Putamen (tissue), 1 donor: ENCODE measurements around the gene SOD2.
"Not testable (repeated sequence)": the region's sequence is repeated elsewhere in the genome, so short reads cannot be mapped to it uniquely, and the experiment has no call there.

ENCODE experiments used
- DNase-seq: peaks from one replicate; pipeline ENCODE4 v3.0.0-alpha.2; 2016; ENCODE audit warnings: low spot score

The SOD2 gene

GRCh38 chr6:159693128-159693893 is at the start of gene SOD2:
Gene SOD2 (minus strand): TSS chr6:159693241. CDS start chr6:159693167, 74 bp downstream.
- DNase-seq = peak; percentile 83

GRCh38 chr6:159742165-159742564 is 49.1 kb upstream of the SOD2 start:
- no peak for DNase-seq

- no peak for DNase-seq
Observed at GRCh38 chr6:159739341-159739740, 46.3 kb upstream of the SOD2 start.

- DNase-seq = no peak
Observed at GRCh38 chr6:159736908-159737307, 43.9 kb upstream of the SOD2 start.

- not testable (repeated sequence) for DNase-seq
Observed at GRCh38 chr6:159733395-159733794, 40.4 kb upstream of the SOD2 start.

GRCh38 chr6:159732550-159732949 is 39.5 kb upstream of the SOD2 start:
- DNase-seq = not testable (repeated sequence)

- DNase-seq = no peak
Observed at GRCh38 chr6:159730332-159730676, 37.3 kb upstream of the SOD2 start.

GRCh38 chr6:159729598-159730331 is 36.7 kb upstream of the SOD2 start:
- no peak for DNase-seq

GRCh38 chr6:159728531-159728964 is 35.5 kb upstream of the SOD2 start:
- DNase-seq = no peak

GRCh38 chr6:159727717-159728445 is 34.8 kb upstream of the SOD2 start:
- no peak for DNase-seq

- peak; percentile 92 for DNase-seq
Observed at GRCh38 chr6:159726918-159727716, 34.1 kb upstream of the SOD2 start, which contains the start of gene WTAP. Gene WTAP (plus strand): TSS chr6:159727506. CDS start chr6:159736266, 8,760 bp downstream.

- no peak for DNase-seq
Observed at GRCh38 chr6:159726255-159726917, 33.3 kb upstream of the SOD2 start.

- not testable (repeated sequence) for DNase-seq
Observed at GRCh38 chr6:159725208-159725607, 32.2 kb upstream of the SOD2 start.

GRCh38 chr6:159724778-159725177 is 31.7 kb upstream of the SOD2 start:
- DNase-seq = no peak

- DNase-seq = no peak
Observed at GRCh38 chr6:159723259-159723658, 30.2 kb upstream of the SOD2 start.

GRCh38 chr6:159722655-159723054 is 29.6 kb upstream of the SOD2 start:
- DNase-seq = no peak

- DNase-seq = not testable (repeated sequence)
Observed at GRCh38 chr6:159721981-159722380, 28.9 kb upstream of the SOD2 start.

- DNase-seq = no peak
Observed at GRCh38 chr6:159720708-159721107, 27.7 kb upstream of the SOD2 start.

GRCh38 chr6:159719287-159719686 is 26.2 kb upstream of the SOD2 start:
- no peak for DNase-seq

- DNase-seq = no peak
Observed at GRCh38 chr6:159718634-159719033, 25.6 kb upstream of the SOD2 start.
